Measurements from ENCODE around the gene WDTC1.

Gene WDTC1

GRCh38 chr1:27333717-27334279, 99.4 kb downstream of the WDTC1 start:
- DNase-seq (ENCODE audit: low read depth in 1 of 2, low spot score in 1 of 2): no peak

- DNase-seq (ENCODE audit: low read depth in 1 of 2, low spot score in 1 of 2): no peak
Measured at GRCh38 chr1:27335506-27336422, 101.3 kb downstream of the WDTC1 start.

- no peak for DNase-seq (ENCODE audit: low read depth in 1 of 2, low spot score in 1 of 2)
Measured at GRCh38 chr1:27336756-27337155, 102.3 kb downstream of the WDTC1 start.

GRCh38 chr1:27338751-27339150, 104.3 kb downstream of the WDTC1 start:
- no peak for DNase-seq (ENCODE audit: low read depth in 1 of 2, low spot score in 1 of 2)

- no peak for DNase-seq (ENCODE audit: low read depth in 1 of 2, low spot score in 1 of 2)
Measured at GRCh38 chr1:27339213-27339612, 104.8 kb downstream of the WDTC1 start.

- peak; percentile 40 to 43 for DNase-seq (ENCODE audit: low read depth in 1 of 2, low spot score in 1 of 2)
Measured at GRCh38 chr1:27341525-27342252, 107.3 kb downstream of the WDTC1 start, which contains the start of gene SYTL1. TSS of gene SYTL1 (plus strand) at chr1:27342022. CDS start at chr1:27345335, 3,313 bp downstream.

GRCh38 chr1:27342391-27342777, 108.0 kb downstream of the WDTC1 start:
- no peak for DNase-seq (ENCODE audit: low read depth in 1 of 2, low spot score in 1 of 2)

- DNase-seq (ENCODE audit: low read depth in 1 of 2, low spot score in 1 of 2): peak; percentile 56 to 60
Measured at GRCh38 chr1:27342778-27343638, 108.6 kb downstream of the WDTC1 start.

GRCh38 chr1:27343639-27344025, 109.2 kb downstream of the WDTC1 start:
- DNase-seq (ENCODE audit: low read depth in 1 of 2, low spot score in 1 of 2): no peak

- DNase-seq (ENCODE audit: low read depth in 1 of 2, low spot score in 1 of 2): no peak
Measured at GRCh38 chr1:27345272-27345671, 110.8 kb downstream of the WDTC1 start.

- no peak for DNase-seq (ENCODE audit: low read depth in 1 of 2, low spot score in 1 of 2)
Measured at GRCh38 chr1:27346357-27346756, 111.9 kb downstream of the WDTC1 start.

- no peak for DNase-seq (ENCODE audit: low read depth in 1 of 2, low spot score in 1 of 2)
Measured at GRCh38 chr1:27346991-27347624, 112.7 kb downstream of the WDTC1 start.

GRCh38 chr1:27348861-27349783, 114.7 kb downstream of the WDTC1 start:
- DNase-seq (ENCODE audit: low read depth in 1 of 2, low spot score in 1 of 2): no peak

- DNase-seq (ENCODE audit: low read depth in 1 of 2, low spot score in 1 of 2): no peak
Measured at GRCh38 chr1:27349784-27350662, 115.6 kb downstream of the WDTC1 start.

- DNase-seq (ENCODE audit: low read depth in 1 of 2, low spot score in 1 of 2): no peak
Measured at GRCh38 chr1:27350663-27351540, 116.5 kb downstream of the WDTC1 start.

GRCh38 chr1:27351541-27352107, 117.2 kb downstream of the WDTC1 start:
- DNase-seq (ENCODE audit: low read depth in 1 of 2, low spot score in 1 of 2): no peak

- no peak for DNase-seq (ENCODE audit: low read depth in 1 of 2, low spot score in 1 of 2)
Measured at GRCh38 chr1:27353166-27353565, 118.7 kb downstream of the WDTC1 start.
